NCI-H510A treated with DMSO at 0.1 percent for 48 hours (cell line): ENCODE data around the gene SET.

Experiments
- DNase-seq: peaks from one replicate; lab custom pipeline; 2025; lab: John Stamatoyannopoulos, UW

SET gene

GRCh38 chr9:128713411-128713780 lies 24.4 kb downstream of the SET start:
- DNase-seq, result no peak

GRCh38 chr9:128713941-128714573 lies 25.0 kb downstream of the SET start:
- no peak for DNase-seq

GRCh38 chr9:128714586-128715435 lies 25.8 kb downstream of the SET start:
- no peak for DNase-seq

- DNase-seq, result no peak
These were observed 26.4 kb downstream of the SET start for GRCh38 chr9:128715436-128715750.

GRCh38 chr9:128716581-128717254 lies 27.7 kb downstream of the SET start:
- no peak for DNase-seq

- DNase-seq, result no peak
These were observed 29.0 kb downstream of the SET start for GRCh38 chr9:128718047-128718446.

GRCh38 chr9:128718475-128718874 lies 29.5 kb downstream of the SET start:
- DNase-seq, result no peak

GRCh38 chr9:128719919-128720605 lies 31.0 kb downstream of the SET start:
- DNase-seq, result no peak

GRCh38 chr9:128720841-128721486 lies 31.9 kb downstream of the SET start:
- no peak for DNase-seq

GRCh38 chr9:128721487-128722010 lies 32.5 kb downstream of the SET start:
- DNase-seq, result no peak

- no peak for DNase-seq
These were observed 33.6 kb downstream of the SET start for GRCh38 chr9:128722380-128723351.

- DNase-seq, result no peak
These were observed 34.4 kb downstream of the SET start for GRCh38 chr9:128723352-128723865.

- peak; percentile 98 for DNase-seq
These were observed 35.1 kb downstream of the SET start, which contains the start of gene ZDHHC12 for GRCh38 chr9:128723866-128724743. Gene ZDHHC12, minus strand, starts transcription at chr9:128724127. Its CDS starts 34 bp downstream, at chr9:128724093.

- peak; percentile 79 for DNase-seq
These were observed 35.8 kb downstream of the SET start for GRCh38 chr9:128724744-128725211.

GRCh38 chr9:128727640-128728248 lies 38.7 kb downstream of the SET start:
- no peak for DNase-seq

- DNase-seq, result no peak
These were observed 39.3 kb downstream of the SET start for GRCh38 chr9:128728298-128728697.

- DNase-seq, result no peak
These were observed 40.3 kb downstream of the SET start for GRCh38 chr9:128729302-128729701.

- no peak for DNase-seq
These were observed 40.9 kb downstream of the SET start for GRCh38 chr9:128729766-128730517.
